ENCODE measurements around the gene SGSH.

SGSH gene

DNA sequence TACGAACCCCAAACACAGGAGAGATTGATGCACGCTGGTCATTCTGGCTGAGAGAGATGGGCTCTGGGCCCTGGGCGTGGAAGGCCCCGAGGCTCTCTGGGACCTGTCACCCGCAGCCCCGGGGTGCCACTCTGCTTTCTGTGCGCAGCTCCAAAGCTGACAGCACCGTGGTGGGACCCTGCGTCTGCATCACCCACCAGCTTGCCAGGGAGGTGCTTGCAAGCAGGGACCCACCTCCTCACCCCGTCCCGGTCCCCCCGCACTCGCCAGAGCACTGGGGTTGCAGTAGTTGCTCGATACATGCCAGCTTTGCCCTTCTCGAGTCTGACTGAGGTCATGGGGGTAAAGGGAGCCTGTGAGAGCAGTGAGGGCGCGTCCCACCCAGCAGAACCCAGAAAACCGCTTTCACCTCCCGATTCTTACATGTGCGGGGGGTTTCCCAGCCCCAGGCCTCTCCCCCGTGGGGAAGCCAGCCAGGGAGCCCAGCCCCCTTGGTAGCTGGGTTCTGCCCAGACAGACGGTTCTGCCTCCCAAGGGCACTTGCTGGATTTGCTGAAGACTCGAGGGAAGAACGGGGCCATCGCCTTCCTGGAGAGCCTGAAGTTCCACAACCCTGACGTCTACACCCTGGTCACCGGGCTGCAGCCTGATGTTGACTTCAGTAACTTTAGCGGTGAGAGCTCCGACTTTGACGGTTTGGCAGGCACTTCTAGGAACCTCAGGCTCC lies 37.9 kb downstream of the SGSH start:
- no peak for DNase-seq

DNA sequence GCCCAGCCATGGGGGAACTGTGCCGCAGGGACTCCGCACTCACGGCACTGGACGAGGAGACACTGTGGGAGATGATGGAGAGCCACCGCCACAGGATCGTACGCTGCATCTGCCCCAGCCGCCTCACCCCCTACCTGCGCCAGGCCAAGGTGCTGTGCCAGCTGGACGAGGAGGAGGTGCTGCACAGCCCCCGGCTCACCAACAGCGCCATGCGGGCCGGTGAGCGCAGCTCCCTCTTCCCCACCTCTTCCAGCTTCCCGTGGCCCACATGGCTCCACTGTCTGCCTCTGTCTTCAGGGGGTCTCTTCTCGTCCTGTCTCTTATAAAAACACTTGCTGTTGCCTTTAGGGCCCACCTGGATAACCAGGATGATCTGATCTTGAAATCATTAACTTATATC lies 38.7 kb downstream of the SGSH start:
- no peak for DNase-seq

DNA sequence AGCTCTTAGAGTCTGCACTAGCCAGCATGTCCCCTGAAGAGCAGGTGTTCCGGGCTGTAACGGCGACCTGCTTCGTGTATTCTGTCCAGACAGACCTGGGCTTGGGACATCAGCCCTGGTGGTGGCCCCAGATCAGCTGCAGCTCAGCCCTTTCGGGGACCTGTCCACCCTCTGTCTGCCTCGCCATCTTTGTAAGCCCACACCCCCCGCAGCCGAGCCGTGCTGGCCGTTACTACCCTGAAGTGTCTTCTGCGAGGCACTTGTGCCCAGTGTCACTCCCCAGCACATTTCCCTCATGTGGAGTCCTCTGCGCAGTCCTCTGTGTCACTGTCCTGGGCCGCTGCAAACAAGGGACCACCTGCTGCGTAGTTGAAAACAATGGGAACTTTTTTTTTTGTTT lies 39.9 kb downstream of the SGSH start:
- no peak for DNase-seq

DNA sequence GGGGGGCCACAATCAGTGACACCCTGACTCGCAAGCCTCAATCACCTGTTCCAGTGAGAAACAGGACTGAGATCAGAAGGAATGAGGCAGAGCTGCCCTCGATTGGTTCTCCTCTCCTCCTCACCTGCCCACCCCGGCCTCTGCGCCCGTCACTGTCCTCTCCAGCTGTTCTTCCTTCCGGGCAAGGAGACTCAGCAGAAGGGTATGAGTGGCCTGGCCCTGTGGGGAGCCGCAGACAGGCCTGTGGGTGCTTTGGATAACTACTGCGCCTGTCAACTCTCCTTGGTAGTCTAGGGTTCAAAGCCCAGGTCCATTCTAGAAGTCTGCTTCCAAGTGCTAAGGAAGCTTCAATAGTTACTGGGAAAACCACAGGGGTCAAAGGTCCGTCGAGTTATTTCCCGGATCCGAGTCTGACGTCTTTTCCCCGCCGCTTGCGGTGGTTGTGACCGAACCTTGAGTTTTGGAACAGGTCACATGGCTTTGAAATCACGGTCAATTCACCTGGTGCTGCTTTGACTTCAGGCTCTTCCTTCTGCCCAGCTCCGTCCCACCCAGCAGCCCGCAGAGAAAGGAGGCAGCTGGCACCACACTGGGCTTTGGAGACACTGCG lies 42.0 kb downstream of the SGSH start:
- no peak for DNase-seq

DNA sequence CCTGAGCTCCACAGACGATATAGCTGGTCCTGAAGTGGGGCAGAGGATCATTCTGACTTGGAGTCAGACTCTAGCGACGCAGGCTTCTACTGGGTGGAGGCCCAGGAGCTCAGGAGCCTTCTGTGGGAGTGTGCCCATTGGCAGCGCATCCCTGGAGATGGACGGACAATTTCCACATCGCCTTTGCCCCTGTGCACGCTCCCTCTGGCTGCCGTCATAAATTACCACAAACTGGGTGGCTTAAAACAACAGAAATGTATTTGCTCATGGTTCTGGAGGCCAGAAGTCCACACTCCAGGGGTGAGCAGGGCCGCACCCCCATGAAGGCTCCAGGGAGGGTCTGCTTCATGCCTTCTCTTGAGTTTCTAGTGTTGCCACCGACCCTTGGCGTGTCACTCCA lies 43.4 kb downstream of the SGSH start:
- no peak for DNase-seq

DNA sequence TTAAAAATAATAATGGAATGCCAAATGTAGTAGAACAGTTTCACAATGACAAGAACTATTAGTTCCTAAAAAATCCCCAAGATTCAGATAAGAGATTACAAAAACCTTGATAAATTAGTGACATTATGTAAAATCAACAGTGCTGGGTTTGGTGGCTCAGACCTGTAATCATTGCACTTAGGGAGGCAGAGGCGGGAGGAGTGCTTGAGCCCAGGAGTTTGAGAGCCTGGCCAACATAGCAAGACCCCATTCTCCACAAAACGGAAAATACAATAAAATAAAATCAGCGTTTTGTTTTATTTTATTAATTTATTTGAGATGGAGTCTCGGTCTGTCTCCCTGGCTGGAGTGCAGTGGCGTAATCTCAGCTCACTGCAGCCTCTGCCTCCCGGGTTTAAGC lies 46.2 kb downstream of the SGSH start:
- no peak for DNase-seq

DNA sequence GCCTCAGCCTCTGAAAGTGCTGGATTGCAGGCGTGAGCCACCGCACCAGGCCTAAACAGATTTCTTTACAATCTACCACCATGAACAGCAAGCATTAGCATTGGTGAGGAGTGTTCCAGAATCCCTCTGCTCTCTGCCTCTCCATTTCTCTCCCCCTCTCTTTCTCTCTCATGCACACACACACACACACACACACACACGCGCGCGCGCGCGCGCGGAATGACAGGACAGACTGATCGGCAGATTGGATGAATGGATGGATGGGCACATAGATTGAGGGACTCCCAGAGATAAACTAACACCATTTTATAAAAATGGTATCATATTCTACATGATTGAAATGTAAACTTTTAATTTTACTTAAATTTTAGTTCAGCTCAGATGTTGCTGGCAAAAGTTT lies 47.0 kb downstream of the SGSH start:
- no peak for DNase-seq

DNA sequence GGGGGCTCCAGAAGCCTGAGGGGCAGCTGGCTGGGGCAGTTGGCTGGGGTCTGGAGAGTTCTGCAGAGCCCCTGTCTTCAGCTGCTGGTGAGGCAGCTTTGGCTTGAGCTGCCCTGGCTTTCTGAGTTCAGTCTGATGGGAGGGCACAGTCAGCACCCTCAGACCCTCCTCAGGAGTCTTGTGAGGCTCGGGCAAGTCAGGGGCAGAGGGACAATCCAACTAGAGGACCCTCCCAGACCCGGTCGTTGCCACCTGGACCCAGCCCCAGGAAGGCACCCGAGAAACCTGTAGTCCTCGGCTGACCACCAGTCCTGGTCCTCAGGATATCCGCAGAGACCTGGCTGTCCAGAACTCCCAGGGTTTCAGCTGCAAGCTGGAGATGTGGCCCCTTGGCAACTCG lies 48.5 kb downstream of the SGSH start:
- no peak for DNase-seq

DNA sequence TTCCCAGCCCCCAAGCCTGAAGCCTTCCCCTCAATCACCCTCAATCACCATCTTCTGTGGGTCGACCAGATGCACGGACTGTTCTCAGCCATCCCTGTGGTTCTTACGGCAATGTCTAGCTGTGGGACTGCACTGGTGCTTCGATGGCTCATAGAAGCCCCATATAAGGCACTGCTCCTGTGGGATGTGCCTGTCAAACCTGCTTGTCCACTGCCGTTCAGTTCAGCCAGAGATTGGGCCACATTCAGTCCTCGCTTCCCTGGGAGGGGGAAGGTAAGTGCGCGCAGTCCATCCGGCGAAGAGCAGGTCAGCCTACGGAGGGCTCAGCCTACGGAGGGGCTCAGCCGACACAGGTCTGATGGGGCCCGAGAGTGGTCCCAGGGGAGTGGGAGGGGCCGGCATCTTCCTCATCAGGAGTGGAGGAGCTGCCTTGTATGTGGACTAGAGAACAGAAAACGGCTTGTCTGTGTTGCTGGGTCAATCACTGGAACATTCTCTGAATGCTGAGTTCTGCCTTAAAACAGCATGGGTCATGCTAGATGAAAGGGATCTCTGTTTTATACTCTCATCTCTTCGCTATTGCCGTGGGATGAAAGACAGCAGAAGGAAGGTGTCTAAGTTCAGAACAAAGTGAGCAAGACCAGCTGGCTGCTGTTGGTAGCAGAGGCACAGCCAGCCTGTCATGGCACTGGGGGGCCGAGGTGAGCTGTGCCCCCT lies 50.2 kb downstream of the SGSH start, which contains the start of gene CARD14:
TSS of gene CARD14 (plus strand) at position 247 of the 717 bp plus-strand sequence. CDS start 11,409 bp downstream, outside the sequence.
- no peak for DNase-seq

DNA sequence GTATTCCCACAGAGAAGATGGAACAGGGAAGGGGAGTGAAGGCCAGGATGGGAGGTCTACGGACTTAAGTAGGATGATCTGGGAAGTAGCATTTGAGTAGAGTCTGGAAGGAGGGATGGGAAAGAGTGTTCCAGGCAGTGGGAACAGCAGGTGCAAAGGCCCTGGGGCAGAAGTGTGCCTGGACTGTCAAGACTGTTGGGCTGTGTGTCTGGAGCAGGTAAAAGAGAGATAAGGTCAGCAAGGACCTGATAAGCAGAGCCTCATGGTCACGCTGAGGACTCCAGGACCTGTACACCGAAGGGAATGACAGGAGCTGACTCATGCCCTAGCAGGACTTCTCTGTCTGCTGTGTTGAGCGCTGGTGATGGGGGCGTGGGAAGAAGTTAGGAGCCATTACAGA lies 51.0 kb downstream of the SGSH start:
- no peak for DNase-seq

DNA sequence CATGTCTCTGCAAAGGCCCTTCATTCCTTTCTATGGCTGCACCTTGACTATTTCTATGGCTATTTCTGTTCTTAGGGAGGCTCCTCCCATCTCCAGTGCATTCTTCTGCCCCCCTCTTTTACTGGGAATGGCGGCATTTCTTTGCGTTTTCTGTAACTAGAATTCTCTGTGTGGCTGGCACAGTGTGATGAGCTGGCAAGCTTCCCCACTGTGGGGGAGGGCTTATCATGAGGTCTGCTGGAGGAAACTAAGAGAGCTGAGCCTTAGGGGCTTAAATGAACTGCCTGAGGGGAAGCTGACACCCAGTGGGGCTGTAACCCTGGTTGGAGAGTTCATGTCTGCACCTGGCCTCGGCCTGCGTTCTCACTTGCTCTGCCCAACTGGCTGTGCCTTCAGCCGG lies 51.8 kb downstream of the SGSH start:
- no peak for DNase-seq

DNA sequence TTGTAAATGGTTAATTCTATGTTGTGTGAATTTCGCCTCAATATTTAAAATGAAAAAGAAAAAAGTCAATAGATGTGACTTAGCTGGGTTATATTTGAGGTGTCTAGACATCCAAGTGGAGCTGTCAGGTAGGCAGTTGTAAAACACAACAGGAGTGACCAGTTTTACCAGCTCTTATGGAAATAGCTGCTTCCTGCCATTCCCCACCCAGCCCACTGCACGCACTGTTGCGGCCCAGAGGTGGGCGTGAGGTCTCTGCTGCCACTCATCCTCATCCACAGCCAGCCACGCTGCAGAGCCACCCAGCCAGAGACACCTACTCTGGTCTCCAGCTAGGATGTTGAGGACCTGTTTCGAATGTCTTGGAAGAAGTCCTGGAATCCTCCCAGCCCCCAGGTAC lies 53.7 kb downstream of the SGSH start:
- no peak for DNase-seq

DNA sequence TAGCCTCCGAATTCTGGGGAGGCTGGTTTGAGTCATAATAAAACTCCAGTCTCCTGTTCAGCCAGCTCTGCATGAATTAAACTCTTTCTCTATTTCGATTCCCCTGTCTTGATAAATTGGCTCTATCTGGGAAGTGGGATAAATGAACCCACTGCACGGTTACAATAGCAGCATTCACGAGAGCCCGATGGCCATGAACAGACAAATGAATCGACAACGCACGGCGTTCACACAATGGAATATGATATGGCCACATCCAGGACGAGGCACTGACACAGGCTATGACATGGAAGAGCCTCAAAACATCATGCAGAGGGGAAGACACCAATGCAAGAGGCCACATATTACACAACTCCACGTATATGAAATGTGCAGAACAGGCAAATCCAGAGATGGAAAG lies 55.9 kb downstream of the SGSH start:
- DNase-seq, result no peak

DNA sequence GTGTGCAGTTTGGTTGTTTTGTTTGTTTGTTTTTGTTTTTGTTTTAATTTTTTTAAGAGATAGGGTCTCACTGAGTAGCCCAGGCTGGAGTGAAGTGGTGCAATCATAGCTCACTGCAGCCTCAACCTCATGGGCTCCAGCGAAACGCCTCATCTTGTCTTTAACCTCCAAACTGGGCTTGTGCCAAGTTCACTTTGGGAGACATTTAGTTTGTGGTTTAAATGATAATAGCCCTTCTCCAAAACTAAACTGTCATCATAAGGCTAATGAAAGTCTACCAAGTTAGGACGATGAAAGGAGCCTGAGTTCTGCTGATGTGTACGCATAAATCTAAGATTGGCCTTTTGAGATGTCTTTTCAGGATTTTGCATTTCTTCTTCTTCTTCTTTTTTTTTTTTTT lies 56.8 kb downstream of the SGSH start:
- no peak for DNase-seq

DNA sequence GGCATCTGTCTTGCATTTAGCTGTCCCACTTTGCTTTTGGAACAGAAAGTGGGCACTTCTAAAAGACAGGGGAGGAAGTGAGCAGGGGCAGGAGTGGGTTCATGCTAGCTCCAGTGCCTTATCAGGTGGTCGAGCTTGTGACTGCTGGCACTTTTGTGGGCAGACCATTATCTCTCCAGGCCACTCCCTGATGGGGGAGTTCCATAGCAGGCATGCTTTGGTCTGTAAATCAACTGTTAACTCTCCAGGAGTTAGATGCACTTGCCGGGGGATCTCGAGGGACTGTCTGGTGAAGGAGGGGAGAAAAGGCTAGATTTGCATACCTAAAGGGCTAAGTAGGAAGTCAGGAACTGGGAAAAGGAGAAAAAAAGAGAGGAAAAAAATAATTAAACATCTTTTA lies 59.6 kb downstream of the SGSH start:
- DNase-seq, result no peak
